K562 (cell line): ENCODE data around the gene SLC35A4. TPM values are rescaled to one million over a fixed set of nuclear protein-coding genes. Genes with fewer than 3 reads are reported as not detected.

Experiments
- CBFA2T2 ChIP-seq: fragments of 450-650 bp; conservative IDR thresholded peaks from 2 replicates; pipeline ENCODE4 v1.6.1; 2017; ENCODE audit warnings: mild to moderate bottlenecking
- CEBPG ChIP-seq, 3 experiments: fragments of 200-800 bp in 1 of 3; sonication (Bioruptor generic) in 1 of 3; sonication (generic) in 1 of 3; formaldehyde crosslinking in 1 of 3; IDR thresholded peaks in 2 of 3; conservative IDR thresholded peaks in 1 of 3; 2 replicates each; pipeline versions ENCODE4 v1.6.1 to v1.8.0; 2016 to 2022; ENCODE audit warnings: missing compliant biosample characterization in 2 of 3, missing genetic modification characterization in 2 of 3, mild to moderate bottlenecking in 1 of 3, missing genetic modification reagents in 1 of 3
- IRF1 ChIP-seq: sonication (generic); formaldehyde crosslinking; IDR thresholded peaks from 2 replicates; pipeline ENCODE4 v1.8.0; 2022; ENCODE audit warnings: missing genetic modification reagents, mild to moderate bottlenecking, borderline replicate concordance
- KAT7 ChIP-seq: sonication (generic); formaldehyde crosslinking; IDR thresholded peaks from 2 replicates; pipeline ENCODE4 v1.8.0; 2022; ENCODE audit warnings: missing genetic modification reagents, mild to moderate bottlenecking, borderline replicate concordance
- KHSRP ChIP-seq: fragments of 450-650 bp; IDR thresholded peaks from 2 replicates; pipeline ENCODE4 v1.6.1; 2017
- MCM5 ChIP-seq: fragments of 450-650 bp; IDR thresholded peaks from 2 replicates; pipeline ENCODE4 v1.6.1; 2016; ENCODE audit warnings: low read depth
- NCOA1 ChIP-seq: fragments of 450-650 bp; IDR thresholded peaks from 2 replicates; pipeline ENCODE4 v1.6.1; 2016; ENCODE audit warnings: low read depth
- PKNOX1 ChIP-seq: fragments of 450-650 bp; IDR thresholded peaks from 2 replicates; pipeline ENCODE4 v1.6.1; 2016
- PTTG1 ChIP-seq: fragments of 450-650 bp; IDR thresholded peaks from 2 replicates; pipeline ENCODE4 v1.6.1; 2016; ENCODE audit warnings: low read depth, mild to moderate bottlenecking, missing genetic modification characterization, missing compliant biosample characterization
- RFX1 ChIP-seq: fragments of 450-650 bp; IDR thresholded peaks from 2 replicates; pipeline ENCODE4 v1.6.1; 2016; ENCODE audit warnings: mild to moderate bottlenecking, moderate library complexity
- TBP ChIP-seq: optimal IDR thresholded peaks from 2 replicates; pipeline ENCODE3; 2011; ENCODE audit warnings: low read depth, low read length, improper control_type of control experiment
- THRAP3 ChIP-seq: fragments of 450-650 bp; IDR thresholded peaks from 2 replicates; pipeline ENCODE4 v1.6.1; 2016; ENCODE audit warnings: mild to moderate bottlenecking, inconsistent platforms, borderline replicate concordance
- ZNF311 ChIP-seq: fragments of 250-450 bp; sonication (Bioruptor Pico); IDR thresholded peaks from 2 replicates; pipeline ENCODE4 v1.4.0; 2020; ENCODE audit warnings: mild to moderate bottlenecking, moderate library complexity
- ZNF551 ChIP-seq: fragments of 250-450 bp; sonication (Bioruptor Pico); IDR thresholded peaks from 2 replicates; pipeline ENCODE4 v1.5.0; 2021; ENCODE audit warnings: mild to moderate bottlenecking, moderate library complexity
- polyA plus RNA-seq, 8 experiments: library from polyadenylated mRNA; depleted of rRNA in 4 of 8; stranded (reverse) in 5 of 8; unstranded in 3 of 8; fragments of >200 nt; fragmentation: Nextera tagmentation in 2 of 8; fragmentation: Illumina TruSeq in 1 of 8; extraction: Ambion mirVana in 2 of 8; extraction: Trizol in 1 of 8; gene quantifications; 2 replicates each; pipeline versions ENCODE4 v1.2.1 to v1.2.3, GENCODE V29; 2011 to 2014; ENCODE audit warnings: inconsistent platforms in 1 of 8, missing spikeins in 1 of 8
- total RNA-seq, 7 experiments: library from RNA; depleted of rRNA in 6 of 7; stranded (reverse); fragments of >200 nt in 6 of 7; fragmentation: Illumina TruSeq in 2 of 7; extraction: Trizol in 2 of 7; gene quantifications; 2 replicates each; pipeline versions ENCODE4 v1.2.1 to v1.2.3, GENCODE V29; 2011 to 2021; ENCODE audit warnings: low replicate concordance in 1 of 7
- TF ChIP-seq, protein P1 (sequence below), 2 experiments: fragments of 450-650 bp in 1 of 2; sonication (generic) in 1 of 2; formaldehyde crosslinking in 1 of 2; IDR thresholded peaks; 2 replicates each; pipeline versions ENCODE4 v1.7.1 to v1.9.0; 2016 to 2022; ENCODE audit warnings: inconsistent platforms in 1 of 2, mild to moderate bottlenecking in 1 of 2, missing genetic modification reagents in 1 of 2

Gene SLC35A4
- total and polyA plus RNA-seq, 9 of the 15 experiments (the other 6 are each of a cell fraction or from before 2014, with no cell fraction given): 21.8 to 171 (median 42.5) TPM

- TF ChIP-seq, protein P1, sequence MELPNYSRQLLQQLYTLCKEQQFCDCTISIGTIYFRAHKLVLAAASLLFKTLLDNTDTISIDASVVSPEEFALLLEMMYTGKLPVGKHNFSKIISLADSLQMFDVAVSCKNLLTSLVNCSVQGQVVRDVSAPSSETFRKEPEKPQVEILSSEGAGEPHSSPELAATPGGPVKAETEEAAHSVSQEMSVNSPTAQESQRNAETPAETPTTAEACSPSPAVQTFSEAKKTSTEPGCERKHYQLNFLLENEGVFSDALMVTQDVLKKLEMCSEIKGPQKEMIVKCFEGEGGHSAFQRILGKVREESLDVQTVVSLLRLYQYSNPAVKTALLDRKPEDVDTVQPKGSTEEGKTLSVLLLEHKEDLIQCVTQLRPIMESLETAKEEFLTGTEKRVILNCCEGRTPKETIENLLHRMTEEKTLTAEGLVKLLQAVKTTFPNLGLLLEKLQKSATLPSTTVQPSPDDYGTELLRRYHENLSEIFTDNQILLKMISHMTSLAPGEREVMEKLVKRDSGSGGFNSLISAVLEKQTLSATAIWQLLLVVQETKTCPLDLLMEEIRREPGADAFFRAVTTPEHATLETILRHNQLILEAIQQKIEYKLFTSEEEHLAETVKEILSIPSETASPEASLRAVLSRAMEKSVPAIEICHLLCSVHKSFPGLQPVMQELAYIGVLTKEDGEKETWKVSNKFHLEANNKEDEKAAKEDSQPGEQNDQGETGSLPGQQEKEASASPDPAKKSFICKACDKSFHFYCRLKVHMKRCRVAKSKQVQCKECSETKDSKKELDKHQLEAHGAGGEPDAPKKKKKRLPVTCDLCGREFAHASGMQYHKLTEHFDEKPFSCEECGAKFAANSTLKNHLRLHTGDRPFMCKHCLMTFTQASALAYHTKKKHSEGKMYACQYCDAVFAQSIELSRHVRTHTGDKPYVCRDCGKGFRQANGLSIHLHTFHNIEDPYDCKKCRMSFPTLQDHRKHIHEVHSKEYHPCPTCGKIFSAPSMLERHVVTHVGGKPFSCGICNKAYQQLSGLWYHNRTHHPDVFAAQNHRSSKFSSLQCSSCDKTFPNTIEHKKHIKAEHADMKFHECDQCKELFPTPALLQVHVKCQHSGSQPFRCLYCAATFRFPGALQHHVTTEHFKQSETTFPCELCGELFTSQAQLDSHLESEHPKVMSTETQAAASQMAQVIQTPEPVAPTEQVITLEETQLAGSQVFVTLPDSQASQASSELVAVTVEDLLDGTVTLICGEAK (IDR thresholded peaks at IDR 0.05): peak; percentile 74
- TF ChIP-seq, protein P1 (CRISPR knock-in tag; IDR thresholded peaks at IDR 0.05): no peak
- TF ChIP-seq CEBPG (CRISPR knock-in tag; IDR thresholded peaks at IDR 0.05): peak; percentile 34; the same call in 1 of the 2 replicates
- TF ChIP-seq CEBPG (tag; conservative IDR thresholded peaks at IDR 0.05 in 1 of 2, IDR thresholded peaks at IDR 0.05 in 1 of 2): 0 out of 4 replicates have a peak, but pooled peaks of 1 of the 2 experiments have one; percentile 21
- no peak for TF ChIP-seq MCM5
- TF ChIP-seq PTTG1 (tag): no peak
- TF ChIP-seq THRAP3: no peak
- TF ChIP-seq ZNF551: no peak
- no peak for TF ChIP-seq ZNF311 (CRISPR knock-in tag)
- TF ChIP-seq KAT7: no peak
- peak; percentile 56 for TF ChIP-seq CBFA2T2
- TF ChIP-seq IRF1 (CRISPR knock-in tag): no peak
- peak; percentile 72 for TF ChIP-seq KHSRP
- peak; percentile 81 for TF ChIP-seq PKNOX1
- peak; percentile 81 for TF ChIP-seq TBP
- peak; percentile 75; the same call in 1 of the 2 replicates for TF ChIP-seq NCOA1
- TF ChIP-seq RFX1: no peak
Measured at GRCh38 chr5:140564196-140565023, at the start of gene SLC35A4, which contains the start of gene APBB3 (continued).
